Activated CD4-positive, alpha-beta T cell treated with anti-CD3 and anti-CD28 coated beads, Interleukin-2, amount 50 U/mL, for 16 hours (primary cell): ENCODE results near the gene CIB2.
A peak's percentile ranks its signal among the peaks of the same experiment; 100 is the strongest.

Source experiments
- DNase-seq: peaks from one replicate; pipeline ENCODE4 v3.0.0-alpha.2; 2020

The CIB2 gene

GRCh38 chr15:78064544-78064943 is 66.7 kb downstream of the CIB2 start:
- DNase-seq, result no peak

- no peak for DNase-seq
Measured at GRCh38 chr15:78063970-78064385, 67.3 kb downstream of the CIB2 start.

- no peak for DNase-seq
Measured at GRCh38 chr15:78063217-78063616, 68.0 kb downstream of the CIB2 start.

GRCh38 chr15:78061963-78062427 is 69.2 kb downstream of the CIB2 start:
- DNase-seq, result peak; percentile 64

- DNase-seq, result no peak
Measured at GRCh38 chr15:78060232-78060631, 71.0 kb downstream of the CIB2 start.

- DNase-seq, result no peak
Measured at GRCh38 chr15:78059110-78059839, 72.0 kb downstream of the CIB2 start.

- no peak for DNase-seq
Measured at GRCh38 chr15:78058401-78058935, 72.8 kb downstream of the CIB2 start.

GRCh38 chr15:78057803-78058202 is 73.4 kb downstream of the CIB2 start:
- DNase-seq, result no peak

- no peak for DNase-seq
Measured at GRCh38 chr15:78056714-78057269, 74.5 kb downstream of the CIB2 start.

- DNase-seq, result no peak
Measured at GRCh38 chr15:78055919-78056713, 75.1 kb downstream of the CIB2 start.

GRCh38 chr15:78054966-78055365 is 76.3 kb downstream of the CIB2 start:
- DNase-seq, result no peak
